Ishikawa (cell line): Measurements from ENCODE around the gene WDR82.

ENCODE experiments used
- CREB1 ChIP-seq: IDR thresholded peaks from 2 replicates; pipeline ENCODE4 v1.6.1; 2012; ENCODE audit warnings: low read depth
- EGR1 ChIP-seq: IDR thresholded peaks from 2 replicates; pipeline ENCODE4 v1.6.1; 2012
- EP300 ChIP-seq: IDR thresholded peaks from 2 replicates; pipeline ENCODE4 v1.6.1; 2012; ENCODE audit warnings: borderline replicate concordance
- FOXM1 ChIP-seq: IDR thresholded peaks from 2 replicates; pipeline ENCODE4 v1.6.1; 2012; ENCODE audit warnings: low read depth, borderline replicate concordance
- NFIC ChIP-seq: IDR thresholded peaks from 2 replicates; pipeline ENCODE4 v1.6.1; 2012
- RAD21 ChIP-seq: IDR thresholded peaks from 2 replicates; pipeline ENCODE4 v1.6.1; 2012; ENCODE audit warnings: low read depth
- TAF1 ChIP-seq: IDR thresholded peaks from 2 replicates; pipeline ENCODE4 v1.6.1; 2012; ENCODE audit warnings: low read depth, mild to moderate bottlenecking
- TCF12 ChIP-seq: IDR thresholded peaks from 2 replicates; pipeline ENCODE4 v1.6.1; 2012; ENCODE audit warnings: low read depth
- TEAD4 ChIP-seq: IDR thresholded peaks from 2 replicates; pipeline ENCODE4 v1.6.1; 2012
- YY1 ChIP-seq: IDR thresholded peaks from 2 replicates; pipeline ENCODE4 v1.6.1; 2012; ENCODE audit warnings: low read depth
- ZBTB7A ChIP-seq: IDR thresholded peaks from 2 replicates; pipeline ENCODE4 v1.6.1; 2012; ENCODE audit warnings: low read depth
- TF ChIP-seq, protein P1 (sequence below): IDR thresholded peaks from 2 replicates; pipeline ENCODE4 v1.6.1; 2012; ENCODE audit warnings: low read depth, mild to moderate bottlenecking
- TF ChIP-seq, protein P2 (sequence below): IDR thresholded peaks from 2 replicates; pipeline ENCODE4 v1.6.1; 2012
- TF ChIP-seq, protein P3 (sequence below): IDR thresholded peaks from 2 replicates; pipeline ENCODE4 v1.6.1; 2012

DNA sequence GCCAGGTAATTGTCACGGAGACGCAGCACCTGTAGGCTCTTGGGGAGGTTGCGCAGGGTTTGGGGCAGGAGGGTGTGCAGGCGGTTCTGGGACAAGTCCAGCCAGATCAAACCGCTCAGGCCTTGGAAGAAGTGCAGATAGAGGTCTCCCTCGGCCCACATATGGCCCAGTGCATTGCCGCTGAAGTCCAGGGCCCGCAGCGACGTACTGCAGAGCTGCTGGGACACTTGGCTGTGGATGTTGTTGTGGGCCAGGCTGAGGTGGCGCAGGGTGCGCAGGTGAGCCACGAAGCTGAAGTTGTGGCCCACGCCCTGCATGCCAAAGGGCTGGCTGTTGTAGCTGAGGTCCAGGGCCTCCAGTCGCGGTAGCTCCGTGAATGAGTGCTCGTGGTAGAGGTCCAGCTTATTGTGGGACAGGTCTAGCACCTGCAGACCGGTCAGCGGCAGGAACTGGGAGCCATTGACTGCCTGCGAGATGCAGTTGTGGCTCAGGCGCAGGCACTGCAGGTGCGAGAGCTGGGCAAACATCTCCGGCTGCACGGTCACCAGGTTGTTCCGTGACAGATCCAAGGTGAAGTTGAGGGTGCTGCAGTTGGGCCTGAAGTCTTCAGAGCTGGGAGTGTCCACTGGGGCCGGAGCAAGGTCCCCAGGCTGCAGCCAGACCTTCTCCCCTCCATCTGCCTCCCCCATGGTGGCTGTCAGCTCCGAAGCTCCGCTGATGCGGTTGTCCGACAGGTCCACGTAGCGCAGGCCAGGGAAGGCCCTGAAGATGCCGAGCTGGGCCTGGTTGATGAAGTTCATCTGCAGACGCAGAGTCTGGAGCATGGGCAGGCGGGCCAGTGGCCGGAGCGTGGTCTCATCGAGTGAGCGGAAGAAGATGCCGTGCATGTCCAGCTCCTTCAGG, 55.9 kb downstream of the WDR82 start:
- TF ChIP-seq, protein P1, sequence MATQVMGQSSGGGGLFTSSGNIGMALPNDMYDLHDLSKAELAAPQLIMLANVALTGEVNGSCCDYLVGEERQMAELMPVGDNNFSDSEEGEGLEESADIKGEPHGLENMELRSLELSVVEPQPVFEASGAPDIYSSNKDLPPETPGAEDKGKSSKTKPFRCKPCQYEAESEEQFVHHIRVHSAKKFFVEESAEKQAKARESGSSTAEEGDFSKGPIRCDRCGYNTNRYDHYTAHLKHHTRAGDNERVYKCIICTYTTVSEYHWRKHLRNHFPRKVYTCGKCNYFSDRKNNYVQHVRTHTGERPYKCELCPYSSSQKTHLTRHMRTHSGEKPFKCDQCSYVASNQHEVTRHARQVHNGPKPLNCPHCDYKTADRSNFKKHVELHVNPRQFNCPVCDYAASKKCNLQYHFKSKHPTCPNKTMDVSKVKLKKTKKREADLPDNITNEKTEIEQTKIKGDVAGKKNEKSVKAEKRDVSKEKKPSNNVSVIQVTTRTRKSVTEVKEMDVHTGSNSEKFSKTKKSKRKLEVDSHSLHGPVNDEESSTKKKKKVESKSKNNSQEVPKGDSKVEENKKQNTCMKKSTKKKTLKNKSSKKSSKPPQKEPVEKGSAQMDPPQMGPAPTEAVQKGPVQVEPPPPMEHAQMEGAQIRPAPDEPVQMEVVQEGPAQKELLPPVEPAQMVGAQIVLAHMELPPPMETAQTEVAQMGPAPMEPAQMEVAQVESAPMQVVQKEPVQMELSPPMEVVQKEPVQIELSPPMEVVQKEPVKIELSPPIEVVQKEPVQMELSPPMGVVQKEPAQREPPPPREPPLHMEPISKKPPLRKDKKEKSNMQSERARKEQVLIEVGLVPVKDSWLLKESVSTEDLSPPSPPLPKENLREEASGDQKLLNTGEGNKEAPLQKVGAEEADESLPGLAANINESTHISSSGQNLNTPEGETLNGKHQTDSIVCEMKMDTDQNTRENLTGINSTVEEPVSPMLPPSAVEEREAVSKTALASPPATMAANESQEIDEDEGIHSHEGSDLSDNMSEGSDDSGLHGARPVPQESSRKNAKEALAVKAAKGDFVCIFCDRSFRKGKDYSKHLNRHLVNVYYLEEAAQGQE, result no peak
- TF ChIP-seq CREB1 (no peak), ZBTB7A (no peak), YY1 (no peak), EGR1 (no peak), EP300 (no peak), TCF12 (no peak), RAD21 (no peak), FOXM1 (no peak), NFIC (no peak), TAF1 (no peak), TEAD4 (no peak)
- TF ChIP-seq, protein P2, sequence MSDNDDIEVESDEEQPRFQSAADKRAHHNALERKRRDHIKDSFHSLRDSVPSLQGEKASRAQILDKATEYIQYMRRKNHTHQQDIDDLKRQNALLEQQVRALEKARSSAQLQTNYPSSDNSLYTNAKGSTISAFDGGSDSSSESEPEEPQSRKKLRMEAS, result no peak
- TF ChIP-seq, protein P3, sequence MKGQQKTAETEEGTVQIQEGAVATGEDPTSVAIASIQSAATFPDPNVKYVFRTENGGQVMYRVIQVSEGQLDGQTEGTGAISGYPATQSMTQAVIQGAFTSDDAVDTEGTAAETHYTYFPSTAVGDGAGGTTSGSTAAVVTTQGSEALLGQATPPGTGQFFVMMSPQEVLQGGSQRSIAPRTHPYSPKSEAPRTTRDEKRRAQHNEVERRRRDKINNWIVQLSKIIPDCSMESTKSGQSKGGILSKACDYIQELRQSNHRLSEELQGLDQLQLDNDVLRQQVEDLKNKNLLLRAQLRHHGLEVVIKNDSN, result no peak
